WTC11 (cell line): ENCODE data around the gene ICA1. TPM values are rescaled to one million over a fixed set of nuclear protein-coding genes. Genes with fewer than 3 reads are reported as not detected.
A peak's percentile ranks its signal among the peaks of the same experiment; 100 is the strongest.
"Not testable (repeated sequence)": the region's sequence is repeated elsewhere in the genome, so short reads cannot be mapped to it uniquely, and the experiment has no call there.

Source experiments
- ATAC-seq: fragments of 200-7000 bp; cut with Tn5 transposase; 2 replicates; pipeline ENCODE4 v1.10.0; 2021; ENCODE audit warnings: mild to moderate bottlenecking, moderate library complexity
- CTCF ChIA-PET: fragments of 300-600 bp; sonication (Branson Sonifier 250); formaldehyde crosslinking; loops from one replicate; lab custom pipeline; 2021; ENCODE audit warnings: antibody characterized with exemption; lab: Charles Lee
- POLR2A ChIA-PET: fragments of 350-600 bp; sonication (Branson Sonifier 250); formaldehyde crosslinking; loops from one replicate; lab custom pipeline; 2021; ENCODE audit warnings: antibody characterized with exemption; lab: Charles Lee
- DNase-seq: peaks from one replicate; pipeline ENCODE4 v3.0.0; 2021; ENCODE audit warnings: low spot score
- H3K27ac Mint-ChIP-seq: 2 replicates; pipeline ENCODE4 v1.8.0; 2021; ENCODE audit warnings: mixed read lengths
- H3K27me3 Mint-ChIP-seq: 2 replicates; pipeline ENCODE4 v1.8.0; 2021; ENCODE audit warnings: low read depth, mild to moderate bottlenecking, moderate library complexity, mixed read lengths
- H3K36me3 Mint-ChIP-seq: 2 replicates; pipeline ENCODE4 v1.8.0; 2021; ENCODE audit warnings: mixed read lengths
- H3K4me1 Mint-ChIP-seq: 2 replicates; pipeline ENCODE4 v1.8.0; 2022; ENCODE audit warnings: mixed read lengths
- H3K4me3 Mint-ChIP-seq: 2 replicates; pipeline ENCODE4 v1.8.0; 2021; ENCODE audit warnings: mild to moderate bottlenecking, moderate library complexity, mixed read lengths
- H3K9me3 Mint-ChIP-seq: 2 replicates; pipeline ENCODE4 v1.8.0; 2021; ENCODE audit warnings: mixed read lengths
- ATF2 ChIP-seq: sonication (generic); formaldehyde crosslinking; IDR thresholded peaks from 2 replicates; pipeline ENCODE4 v1.8.1; 2022; ENCODE audit warnings: low read depth, missing genetic modification reagents, borderline replicate concordance
- ATF3 ChIP-seq: sonication (generic); formaldehyde crosslinking; conservative IDR thresholded peaks from 2 replicates; pipeline ENCODE4 v1.8.1; 2022; ENCODE audit warnings: mild to moderate bottlenecking, missing genetic modification reagents
- E2F5 ChIP-seq: sonication (generic); formaldehyde crosslinking; IDR thresholded peaks from 2 replicates; pipeline ENCODE4 v1.8.1; 2022; ENCODE audit warnings: mild to moderate bottlenecking, moderate library complexity, missing genetic modification reagents
- HMGXB4 ChIP-seq: sonication (generic); formaldehyde crosslinking; IDR thresholded peaks from 2 replicates; pipeline ENCODE4 v1.8.1; 2023; ENCODE audit warnings: mild to moderate bottlenecking, moderate library complexity, missing genetic modification reagents
- KAT7 ChIP-seq: sonication (generic); formaldehyde crosslinking; IDR thresholded peaks from 2 replicates; pipeline ENCODE4 v1.8.1; 2023; ENCODE audit warnings: missing genetic modification reagents, mild to moderate bottlenecking, borderline replicate concordance
- PREB ChIP-seq: sonication (generic); formaldehyde crosslinking; IDR thresholded peaks from 2 replicates; pipeline ENCODE4 v1.8.1; 2022; ENCODE audit warnings: mild to moderate bottlenecking, missing genetic modification reagents, moderate library complexity, borderline replicate concordance
- USF2 ChIP-seq: sonication (generic); formaldehyde crosslinking; IDR thresholded peaks from 2 replicates; pipeline ENCODE4 v1.8.1; 2023; ENCODE audit warnings: mild to moderate bottlenecking, missing genetic modification reagents, moderate library complexity
- ZNF281 ChIP-seq: sonication (generic); formaldehyde crosslinking; IDR thresholded peaks from 2 replicates; pipeline ENCODE4 v1.8.0; 2023; ENCODE audit warnings: mild to moderate bottlenecking, missing genetic modification reagents
- ZNF425 ChIP-seq: fragments of 250-450 bp; sonication (Bioruptor Pico); conservative IDR thresholded peaks from 2 replicates; pipeline ENCODE4 v1.9.0; 2021; ENCODE audit warnings: mild to moderate bottlenecking
- total RNA-seq: library from RNA; stranded (reverse); gene quantifications from 3 replicates; pipeline ENCODE4 v1.2.3, GENCODE V29; 2021

ICA1 gene
- total RNA-seq, 1 experiment from 2014 or later, result 31.2 TPM

- Mint-ChIP-seq H3K4me1 (peaks cover 29% of the 10 kb centered on the region), H3K27me3 (no peaks in the 10 kb centered on the region; the same call in 1 of the 2 replicates), H3K4me3 (no peak overlapping the region), H3K27ac (no peak overlapping the region), H3K9me3 (peaks cover 18% of the 10 kb centered on the region), H3K36me3 (peaks cover 41% of the 10 kb centered on the region)
- TF ChIP-seq ZNF281 (CRISPR knock-in tag), result no peak
- TF ChIP-seq HMGXB4 (CRISPR knock-in tag), result no peak
- TF ChIP-seq ATF2 (CRISPR knock-in tag), result no peak
- TF ChIP-seq E2F5, result no peak
- TF ChIP-seq ZNF425 (CRISPR knock-in tag), result no peak
- TF ChIP-seq ATF3 (CRISPR knock-in tag), result no peak
- TF ChIP-seq KAT7 (CRISPR knock-in tag), result no peak
- DNase-seq (no peak), ATAC-seq (no peak)
- POLR2A ChIA-PET, result interaction anchor here (0.5 kb wide), 1 partner anchor 1330 kb away, joined by 3 read pairs; no protein-coding TSS in a partner anchor
- CTCF ChIA-PET, result interaction anchor here (0.9 kb wide), 1 partner anchor 9 kb away, joined by 3 read pairs; no protein-coding TSS in a partner anchor
Observed at GRCh38 chr7:8305104-8305503, 43.1 kb upstream of the ICA1 start.

- Mint-ChIP-seq H3K36me3 (peaks cover 41% of the 10 kb centered on the region), H3K27ac (no peak overlapping the region), H3K4me1 (peaks cover 29% of the 10 kb centered on the region), H3K9me3 (peaks cover 18% of the 10 kb centered on the region), H3K4me3 (peak overlapping the region; percentile 70), H3K27me3 (no peaks in the 10 kb centered on the region; the same call in 1 of the 2 replicates)
- TF ChIP-seq USF2 (CRISPR knock-in tag) (peak; percentile 44), PREB (CRISPR knock-in tag) (no peak)
- ChIA-PET CTCF (no interaction called here), POLR2A (no interaction called here)
- no peak for DNase-seq
- ATAC-seq, result peak; percentile 51; the same call in 1 of the 2 replicates
Observed at GRCh38 chr7:8303904-8304528, 42.0 kb upstream of the ICA1 start.

- H3K9me3 Mint-ChIP-seq, POLR2A ChIA-PET, H3K27ac Mint-ChIP-seq, H3K4me3 Mint-ChIP-seq, DNase-seq, H3K27me3 Mint-ChIP-seq, ATAC-seq: not testable (repeated sequence)
- Mint-ChIP-seq H3K4me1 (peaks cover 18% of the 10 kb centered on the region), H3K36me3 (peaks cover 12% of the 10 kb centered on the region)
- CTCF ChIA-PET, result interaction anchor here (0.6 to 2.8 kb wide), 16 partner anchors 11 to 867 kb away, joined by 3 to 71 read pairs (median 6); no protein-coding TSS in a partner anchor
Observed at GRCh38 chr7:8297023-8297422, 35.1 kb upstream of the ICA1 start.
